ENCODE data around the gene EN1. TPM values are rescaled to one million over a fixed set of nuclear protein-coding genes. Genes with fewer than 3 reads are reported as not detected.

Gene EN1
- total and polyA plus RNA-seq, 12 donors = 0.03 to 0.98 (median 0.39) TPM; not detected in 5

DNA sequence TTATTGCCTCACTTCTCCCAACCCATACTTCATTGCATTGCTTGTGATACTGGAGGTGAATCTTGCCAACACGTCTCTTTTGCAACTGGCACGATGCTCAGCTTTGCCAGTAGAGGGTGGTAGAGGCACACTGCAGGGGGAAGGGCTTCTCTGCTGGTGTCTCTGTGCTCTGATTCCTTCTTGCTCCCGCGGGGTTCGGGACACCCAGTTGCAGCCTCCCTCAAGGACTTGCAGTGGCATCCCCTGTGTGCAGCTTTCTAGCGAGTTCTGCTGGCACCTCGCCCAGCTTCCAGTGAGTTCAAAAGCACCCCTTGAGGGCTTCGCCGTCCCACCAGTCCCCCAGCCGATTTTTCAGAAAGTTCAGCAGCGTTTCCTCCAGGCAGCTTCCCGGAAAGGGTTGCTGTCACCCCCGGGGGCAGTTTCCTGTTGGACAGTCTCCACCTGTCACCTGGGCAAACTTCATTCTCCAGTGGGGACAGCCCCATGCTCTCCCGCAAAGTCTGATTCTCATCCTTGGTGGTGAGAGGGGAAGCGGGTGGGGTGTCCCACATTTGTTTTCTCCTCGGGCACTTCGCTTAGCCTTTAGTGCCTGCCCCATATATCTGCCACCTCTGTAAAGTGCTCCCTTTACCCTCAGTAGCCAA, 35.4 kb upstream of the EN1 start:
- no peak for TF ChIP-seq POLR2A (IDR thresholded peaks at IDR 0.05)
- TF ChIP-seq, protein P1, sequence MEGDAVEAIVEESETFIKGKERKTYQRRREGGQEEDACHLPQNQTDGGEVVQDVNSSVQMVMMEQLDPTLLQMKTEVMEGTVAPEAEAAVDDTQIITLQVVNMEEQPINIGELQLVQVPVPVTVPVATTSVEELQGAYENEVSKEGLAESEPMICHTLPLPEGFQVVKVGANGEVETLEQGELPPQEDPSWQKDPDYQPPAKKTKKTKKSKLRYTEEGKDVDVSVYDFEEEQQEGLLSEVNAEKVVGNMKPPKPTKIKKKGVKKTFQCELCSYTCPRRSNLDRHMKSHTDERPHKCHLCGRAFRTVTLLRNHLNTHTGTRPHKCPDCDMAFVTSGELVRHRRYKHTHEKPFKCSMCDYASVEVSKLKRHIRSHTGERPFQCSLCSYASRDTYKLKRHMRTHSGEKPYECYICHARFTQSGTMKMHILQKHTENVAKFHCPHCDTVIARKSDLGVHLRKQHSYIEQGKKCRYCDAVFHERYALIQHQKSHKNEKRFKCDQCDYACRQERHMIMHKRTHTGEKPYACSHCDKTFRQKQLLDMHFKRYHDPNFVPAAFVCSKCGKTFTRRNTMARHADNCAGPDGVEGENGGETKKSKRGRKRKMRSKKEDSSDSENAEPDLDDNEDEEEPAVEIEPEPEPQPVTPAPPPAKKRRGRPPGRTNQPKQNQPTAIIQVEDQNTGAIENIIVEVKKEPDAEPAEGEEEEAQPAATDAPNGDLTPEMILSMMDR (IDR thresholded peaks at IDR 0.05) = peak; percentile 64 to 87 (median 77)

DNA sequence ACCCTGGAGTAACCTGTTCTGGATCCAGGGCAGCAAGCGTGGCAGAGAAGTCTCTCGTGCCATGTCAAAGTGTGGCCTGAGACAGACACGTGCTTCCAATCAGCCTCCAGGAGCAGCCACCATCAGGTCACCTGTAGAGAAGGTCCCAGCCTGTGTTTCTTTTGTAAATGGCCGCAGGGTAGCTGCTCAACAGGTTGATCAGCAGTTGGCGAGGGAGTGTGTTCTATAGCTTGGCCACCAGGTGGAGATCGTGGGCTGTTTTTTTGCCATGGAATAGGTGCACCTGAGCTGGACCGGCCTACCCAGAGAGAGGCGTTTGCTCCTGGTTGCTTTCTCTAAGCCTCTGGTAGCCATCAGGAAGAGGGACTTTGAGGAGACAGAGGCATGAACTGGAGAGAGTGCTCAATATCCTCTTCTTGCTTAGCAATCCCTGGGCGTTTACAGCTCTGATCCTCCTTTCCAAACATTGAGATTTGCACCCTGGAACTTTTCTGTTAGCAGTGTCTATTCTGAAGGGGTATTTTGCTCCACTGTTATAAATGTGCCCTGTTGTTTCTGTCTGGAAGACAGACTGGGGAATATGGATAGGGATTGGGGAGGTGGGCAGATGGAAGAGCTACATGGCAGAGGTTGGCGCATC, 34.2 kb upstream of the EN1 start:
- 14 to 21% (median 18%) methylated on average over 6 to 10 of the region's 10 CpGs for WGBS, 4 donors
- peak; percentile 39 to 65 (median 59) for DNase-seq
- no peak overlapping the region for H3K27ac ChIP-seq
- no peaks in the 10 kb centered on the region for H3K4me1 ChIP-seq (replicated peaks in 1 of 2)
- TF ChIP-seq POLR2A (IDR thresholded peaks at IDR 0.05) = no peak
- TF ChIP-seq, protein P1 (IDR thresholded peaks at IDR 0.05) = peak; percentile 62 to 82 (median 69)
- no peak overlapping the region for H3K4me3 ChIP-seq
- peaks cover 19% of the 10 kb centered on the region for H3K27me3 ChIP-seq
- intact Hi-C loops (cut with DNase I) = loop anchor here (5.0 to 10.0 kb wide), 2 partner anchors 293 to 406 kb away; no protein-coding TSS in a partner anchor
- no peaks in the 10 kb centered on the region for H3K36me3 ChIP-seq (replicated peaks in 1 of 2)
- no peaks in the 10 kb centered on the region for H3K9me3 ChIP-seq (replicated peaks in 1 of 3)

More for the DNA sequence above, 35.4 kb upstream of the EN1 start:
- Histone ChIP-seq H3K36me3 (replicated peaks in 1 of 2) (no peaks in the 10 kb centered on the region), H3K4me3 (peak overlapping the region in 1 of 4 donors; percentile 37), H3K9me3 (replicated peaks in 1 of 3) (no peaks in the 10 kb centered on the region), H3K27ac (no peak overlapping the region), H3K27me3 (peaks cover 12% of the 10 kb centered on the region), H3K4me1 (replicated peaks in 1 of 2) (no peaks in the 10 kb centered on the region)
- DNase-seq = peak; percentile 51 to 72 (median 64)
- WGBS, 4 donors = 22 to 26% (median 24%) methylated on average over 13 to 17 of the region's 17 CpGs
- intact Hi-C loops (cut with DNase I) = loop anchor here (5.0 to 10.0 kb wide), 2 partner anchors 292 to 404 kb away; no protein-coding TSS in a partner anchor

DNA sequence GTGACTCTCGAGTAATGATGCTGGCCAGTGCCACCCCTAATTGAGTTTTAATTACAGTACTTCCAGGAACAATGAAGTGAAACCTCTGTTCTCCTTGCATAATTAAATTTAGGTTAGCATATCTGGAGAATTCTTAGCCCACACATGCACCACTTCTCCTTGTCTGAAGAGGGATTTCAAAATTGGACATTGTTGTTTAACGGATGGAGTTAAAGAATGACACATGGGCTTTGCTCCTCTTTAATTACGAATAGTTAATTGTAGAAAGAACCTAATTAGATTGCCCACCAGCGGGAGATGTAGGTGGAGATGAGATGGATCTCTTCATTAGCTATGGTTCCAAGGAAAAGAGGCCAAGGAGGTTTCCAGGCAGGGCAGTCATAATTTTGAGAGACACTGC, 33.1 kb upstream of the EN1 start:
- 60 to 71% (median 62%) methylated on average over 4 of the region's 4 CpGs for WGBS, 4 donors
- Histone ChIP-seq H3K4me3 (no peak overlapping the region), H3K9me3 (replicated peaks in 1 of 3) (no peaks in the 10 kb centered on the region), H3K27me3 (peaks cover 25% of the 10 kb centered on the region), H3K4me1 (replicated peaks in 1 of 2) (no peaks in the 10 kb centered on the region), H3K27ac (no peak overlapping the region), H3K36me3 (replicated peaks in 1 of 2) (no peaks in the 10 kb centered on the region)
- TF ChIP-seq, protein P1 (IDR thresholded peaks at IDR 0.05) = no peak
- no peak for TF ChIP-seq POLR2A (IDR thresholded peaks at IDR 0.05)
- no peak for DNase-seq
- intact Hi-C loops (cut with DNase I) = loop anchor here (5.0 to 10.0 kb wide), 2 partner anchors 294 to 407 kb away; no protein-coding TSS in a partner anchor

DNA sequence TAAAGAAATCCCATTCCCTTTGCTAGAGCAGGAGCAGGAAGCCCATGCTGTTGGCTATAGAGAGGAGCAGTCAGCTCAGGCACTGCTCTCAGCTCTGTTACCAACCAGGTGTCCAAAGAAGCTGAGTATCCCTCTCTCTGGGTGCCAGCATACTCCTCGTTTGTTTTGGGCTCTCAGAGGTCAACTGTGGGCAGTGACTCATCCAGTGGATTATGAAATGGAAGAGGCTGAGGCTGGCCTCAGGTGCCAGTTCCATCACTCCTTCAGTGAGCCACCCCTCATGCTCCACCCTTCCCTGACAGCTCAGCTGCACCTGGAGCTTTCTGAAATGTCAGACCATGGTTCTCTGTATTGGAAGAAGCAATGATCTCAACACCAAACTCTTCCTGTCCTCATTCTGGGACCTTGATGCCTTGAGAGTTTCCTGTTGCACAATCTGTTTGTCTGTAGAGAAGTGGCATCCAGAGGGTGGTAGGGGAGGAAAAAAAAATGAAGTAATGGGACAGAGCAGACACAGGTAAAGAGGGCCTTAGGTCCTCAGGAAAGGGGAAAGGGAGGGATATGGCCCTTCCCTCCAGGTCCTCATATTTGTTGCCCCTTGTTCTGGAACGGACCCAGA, 31.2 kb upstream of the EN1 start:
- no peaks in the 10 kb centered on the region for H3K4me1 ChIP-seq (replicated peaks in 1 of 2)
- TF ChIP-seq POLR2A (IDR thresholded peaks at IDR 0.05) = no peak
- TF ChIP-seq, protein P1 (IDR thresholded peaks at IDR 0.05) = no peak
- WGBS, 4 donors = 33 to 45% (median 39%) methylated on average over 2 of the region's 2 CpGs
- no peak for DNase-seq
- H3K36me3 ChIP-seq (replicated peaks in 1 of 2) = no peaks in the 10 kb centered on the region
- intact Hi-C loops (cut with DNase I) = no loop called here
- H3K27ac ChIP-seq = no peak overlapping the region
- H3K27me3 ChIP-seq = peaks cover 36% of the 10 kb centered on the region
- no peaks in the 10 kb centered on the region for H3K9me3 ChIP-seq (replicated peaks in 1 of 3)
- no peak overlapping the region for H3K4me3 ChIP-seq
